GM18858 (cell line): ENCODE results near the gene ASPSCR1.

Source experiments
- ATAC-seq: cut with Tn5 transposase; IDR thresholded peaks from one replicate; pipeline ENCODE4 v1.9.1; 2021; ENCODE audit not compliant: unreplicated experiment

The ASPSCR1 gene

GRCh38 chr17:82011617-82012187 lies 34.3 kb downstream of the ASPSCR1 start:
- ATAC-seq: no peak

- ATAC-seq: no peak
Observed at GRCh38 chr17:82012261-82012639, 34.8 kb downstream of the ASPSCR1 start.

- no peak for ATAC-seq
Observed at GRCh38 chr17:82012640-82013295, 35.3 kb downstream of the ASPSCR1 start.

GRCh38 chr17:82013341-82013740 lies 35.9 kb downstream of the ASPSCR1 start:
- no peak for ATAC-seq

GRCh38 chr17:82013772-82014321 lies 36.4 kb downstream of the ASPSCR1 start:
- no peak for ATAC-seq

- no peak for ATAC-seq
Observed at GRCh38 chr17:82014432-82014831, 37.0 kb downstream of the ASPSCR1 start.

- ATAC-seq: no peak
Observed at GRCh38 chr17:82014971-82015310, 37.5 kb downstream of the ASPSCR1 start.

- no peak for ATAC-seq
Observed at GRCh38 chr17:82015311-82015971, 38.0 kb downstream of the ASPSCR1 start.

- no peak for ATAC-seq
Observed at GRCh38 chr17:82016061-82016874, 38.8 kb downstream of the ASPSCR1 start.

- ATAC-seq: no peak
Observed at GRCh38 chr17:82016875-82017459, 39.5 kb downstream of the ASPSCR1 start.

- no peak for ATAC-seq
Observed at GRCh38 chr17:82017612-82018151, 40.3 kb downstream of the ASPSCR1 start.

- ATAC-seq: no peak
Observed at GRCh38 chr17:82018152-82018988, 40.9 kb downstream of the ASPSCR1 start.

GRCh38 chr17:82018989-82019689 lies 41.7 kb downstream of the ASPSCR1 start:
- ATAC-seq: no peak

- no peak for ATAC-seq
Observed at GRCh38 chr17:82019690-82020571, 42.5 kb downstream of the ASPSCR1 start.

- no peak for ATAC-seq
Observed at GRCh38 chr17:82020572-82021106, 43.2 kb downstream of the ASPSCR1 start.

GRCh38 chr17:82021107-82021899 lies 43.9 kb downstream of the ASPSCR1 start:
- no peak for ATAC-seq

GRCh38 chr17:82021900-82022309 lies 44.5 kb downstream of the ASPSCR1 start:
- ATAC-seq: no peak
